HG02981 (cell line): ENCODE results near the gene PTPRN.
"Not testable (repeated sequence)": the region's sequence is repeated elsewhere in the genome, so short reads cannot be mapped to it uniquely, and the experiment has no call there.

Experiments
- ATAC-seq: cut with Tn5 transposase; IDR thresholded peaks from one replicate; pipeline ENCODE4 v1.9.1; 2021; ENCODE audit warnings: mild to moderate bottlenecking, moderate library complexity; ENCODE audit not compliant: unreplicated experiment

The PTPRN gene

DNA sequence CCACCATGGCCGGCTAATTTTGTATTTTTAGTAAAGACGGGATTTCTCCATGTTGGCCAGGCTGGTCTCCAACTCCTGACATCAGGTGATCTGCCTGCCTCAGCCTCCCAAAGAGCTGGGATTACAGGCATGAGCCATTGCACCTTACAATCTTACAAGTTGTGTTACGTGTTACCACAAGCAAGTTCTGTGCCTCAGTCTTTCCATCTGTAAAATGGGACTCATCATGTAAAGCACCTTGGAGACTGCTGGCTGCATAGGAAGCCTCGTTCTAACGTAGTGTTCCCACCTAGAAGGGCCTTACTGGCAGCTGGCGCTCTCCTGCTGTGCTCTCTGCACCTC lies 20.0 kb downstream of the PTPRN start:
- no peak for ATAC-seq

DNA sequence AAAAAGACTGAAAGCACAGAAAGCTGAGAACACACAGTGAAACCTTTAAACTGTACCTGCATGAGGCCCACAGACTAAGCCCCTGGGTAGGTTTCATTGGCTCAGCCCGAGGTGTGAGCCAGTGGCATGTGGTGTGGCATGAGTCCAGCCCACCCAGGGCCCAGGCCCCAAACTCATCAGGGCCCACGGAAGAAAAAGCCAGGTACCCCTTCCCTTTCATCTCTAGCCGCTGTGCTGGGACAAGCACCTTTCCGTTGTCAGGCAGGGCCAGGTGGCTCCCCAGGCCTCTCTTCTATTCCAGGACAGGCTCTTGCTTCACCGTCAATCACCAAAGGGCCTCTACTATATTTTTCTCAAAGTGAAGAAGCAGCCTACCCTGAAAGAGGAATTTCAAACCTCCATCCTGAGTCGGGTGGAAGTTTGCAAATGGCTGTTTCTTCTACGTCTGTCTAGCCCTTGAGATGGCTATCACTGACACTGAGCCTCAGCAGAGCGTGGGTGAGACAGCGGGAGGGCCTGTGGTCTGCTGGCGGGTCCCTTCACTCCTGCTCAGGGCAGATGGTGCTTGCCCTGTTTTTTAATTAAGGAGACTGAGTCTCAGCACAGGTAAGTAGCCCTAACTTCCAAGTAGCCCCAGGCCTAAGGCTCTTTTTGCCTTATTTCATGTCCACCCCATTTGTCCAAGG lies 21.5 kb downstream of the PTPRN start:
- no peak for ATAC-seq

DNA sequence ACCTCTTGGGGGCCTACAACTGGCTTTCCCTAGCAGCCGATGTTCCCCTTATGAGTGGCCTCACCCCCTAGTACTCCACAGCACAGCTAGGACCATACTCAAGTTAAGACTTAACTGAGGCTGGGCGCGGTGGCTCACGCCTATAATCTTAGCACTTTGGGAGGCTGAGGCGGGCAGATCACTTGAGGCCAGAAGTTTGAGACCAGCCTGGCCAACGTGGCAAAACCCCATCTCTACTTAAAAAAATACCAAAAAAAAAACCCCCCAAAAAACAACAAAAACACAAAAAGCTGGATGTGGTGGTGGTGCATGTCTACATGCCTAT lies 22.1 kb downstream of the PTPRN start:
- ATAC-seq, result not testable (repeated sequence)

DNA sequence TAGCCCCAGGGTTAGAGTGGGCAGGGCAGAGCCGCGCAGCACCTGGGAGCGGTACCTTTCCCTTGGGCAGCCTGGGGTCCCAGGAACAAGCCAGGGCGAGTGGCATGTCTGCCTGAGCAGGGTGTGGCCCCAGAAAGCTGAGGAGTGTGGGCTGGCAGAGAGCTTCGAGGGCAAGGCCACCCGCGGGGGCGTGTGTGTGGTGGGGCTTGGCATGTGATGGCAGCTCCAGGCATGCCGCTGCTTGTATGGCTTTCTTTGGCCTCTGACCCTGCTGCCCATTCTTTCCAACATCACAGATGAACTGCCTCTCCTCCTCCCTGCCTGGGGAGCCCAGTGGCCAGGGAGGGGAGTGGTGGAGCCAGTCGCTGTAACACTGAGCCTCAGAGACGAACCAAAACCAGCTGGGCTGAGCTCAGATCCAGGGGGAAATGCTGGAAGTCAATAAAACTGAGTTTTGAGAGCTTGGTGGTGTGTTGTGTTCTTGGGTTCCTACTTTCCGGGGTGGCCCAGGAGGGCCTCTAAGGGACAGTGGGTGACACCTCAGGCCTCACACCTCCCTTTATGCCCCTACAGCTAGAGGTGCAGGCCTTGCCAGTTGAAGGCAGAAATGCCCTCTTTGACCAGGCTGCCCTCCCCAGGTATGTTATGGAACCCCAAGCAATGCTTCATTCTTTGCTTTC lies 22.6 kb downstream of the PTPRN start:
- no peak for ATAC-seq

DNA sequence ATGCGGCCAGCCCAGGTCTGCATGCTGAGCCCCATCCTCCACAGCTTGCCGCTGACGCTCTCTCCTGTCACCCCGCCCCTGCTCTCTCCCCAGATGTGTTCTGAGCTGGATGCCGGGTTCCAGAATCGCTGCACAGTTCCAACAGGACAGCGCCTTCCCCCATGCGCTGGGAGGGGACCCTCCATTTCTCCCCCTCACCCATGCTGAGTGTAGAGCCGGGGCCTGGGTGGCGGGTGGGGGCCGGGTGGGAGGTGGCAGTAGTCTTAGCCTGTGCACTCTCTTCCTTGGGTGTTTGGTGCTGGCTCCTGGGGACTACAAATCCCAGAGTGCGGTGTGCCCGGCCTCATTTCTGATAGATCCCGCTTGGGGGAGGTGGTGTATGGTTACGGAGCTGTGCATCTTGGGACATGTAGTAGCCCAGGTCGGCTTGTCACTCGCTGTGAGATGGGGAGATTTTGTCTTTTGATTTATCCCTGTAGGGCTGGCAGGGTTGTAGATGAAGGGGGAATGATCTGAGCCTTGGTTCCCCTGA lies 23.2 kb downstream of the PTPRN start:
- ATAC-seq, result no peak

- no peak for ATAC-seq
Measured at GRCh38 chr2:219285373-219285735, 23.8 kb downstream of the PTPRN start.

- no peak for ATAC-seq
Measured at GRCh38 chr2:219284501-219285372, 24.5 kb downstream of the PTPRN start.

GRCh38 chr2:219282943-219283581 lies 26.1 kb downstream of the PTPRN start:
- no peak for ATAC-seq

DNA sequence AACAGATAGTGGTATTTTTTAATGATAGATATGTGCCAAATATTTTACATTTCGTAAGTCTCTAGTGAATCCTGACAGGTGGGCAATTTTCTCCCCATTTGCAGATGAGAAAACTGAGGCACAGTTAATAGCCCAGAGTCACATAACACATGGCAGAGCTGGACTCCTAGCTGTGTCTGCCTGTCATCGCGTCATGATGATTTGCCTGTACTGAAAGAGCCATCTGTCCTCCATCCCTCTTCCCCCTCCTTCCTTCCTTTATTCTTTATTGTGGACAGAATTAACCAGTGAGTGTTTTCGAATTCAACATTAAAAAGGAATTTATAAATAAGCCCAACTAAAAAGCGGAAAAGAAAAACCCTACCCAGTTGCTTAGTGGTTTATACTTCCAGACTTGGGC lies 26.8 kb downstream of the PTPRN start:
- ATAC-seq, result no peak

DNA sequence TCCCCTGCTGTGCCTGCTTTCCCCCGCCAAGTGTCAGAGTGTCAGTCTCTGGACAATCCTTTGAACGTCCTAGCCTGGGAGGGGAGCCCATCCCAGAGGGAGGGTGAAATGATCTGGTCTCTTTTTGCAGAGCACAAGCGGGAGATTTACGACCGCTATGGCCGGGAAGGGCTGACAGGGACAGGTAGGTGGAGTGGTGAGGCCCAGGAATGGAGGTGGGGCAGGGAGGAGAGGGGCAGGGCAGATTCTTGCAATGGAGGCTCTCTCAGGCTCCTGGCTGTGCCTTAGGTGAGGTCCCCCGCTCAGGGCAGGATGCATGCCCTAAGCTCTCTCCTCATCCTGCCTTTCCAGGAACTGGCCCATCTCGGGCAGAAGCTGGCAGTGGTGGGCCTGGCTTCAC lies 27.6 kb downstream of the PTPRN start:
- no peak for ATAC-seq

GRCh38 chr2:219280651-219281050 lies 28.6 kb downstream of the PTPRN start:
- ATAC-seq, result no peak

GRCh38 chr2:219279916-219280516 lies 29.2 kb downstream of the PTPRN start:
- ATAC-seq, result no peak

DNA sequence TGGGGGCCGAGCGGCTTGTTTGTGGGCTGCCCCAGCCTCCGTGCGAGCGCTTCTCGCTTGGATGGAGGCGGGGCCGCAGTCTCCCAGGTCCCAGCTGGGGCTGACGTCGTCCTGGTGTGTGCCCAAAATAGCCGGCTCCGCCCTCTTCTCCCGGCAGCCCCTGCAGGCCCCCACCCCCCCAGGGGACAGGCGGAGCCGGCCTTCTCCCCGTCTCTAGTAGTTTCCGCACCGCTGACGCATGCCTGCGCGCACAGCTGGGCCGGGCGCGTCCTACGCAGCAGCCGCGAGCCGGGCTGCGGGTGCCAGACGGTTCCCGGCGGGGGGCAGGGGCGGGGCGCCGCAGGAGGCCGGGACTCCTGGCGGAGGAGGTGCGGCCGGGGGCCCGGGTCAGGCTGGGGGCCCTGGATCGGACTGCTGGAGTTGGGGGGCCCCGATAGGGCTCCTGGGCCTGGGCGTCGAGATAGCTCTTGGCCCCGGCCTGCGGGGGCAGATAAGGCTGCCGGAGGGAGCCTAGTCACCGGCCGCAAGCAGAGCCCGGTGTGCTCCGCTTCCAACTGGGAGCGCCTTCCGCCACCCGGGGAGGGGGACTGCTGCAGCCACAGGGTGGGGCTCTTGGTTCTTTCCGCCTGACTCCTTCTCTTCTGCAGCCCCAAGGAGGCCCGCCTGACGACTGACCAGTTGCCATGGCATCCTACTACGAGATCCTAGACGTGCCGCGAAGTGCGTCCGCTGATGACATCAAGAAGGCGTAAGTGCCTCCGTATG lies 29.9 kb downstream of the PTPRN start, which contains the start of gene DNAJB2:
TSS of gene DNAJB2 (plus strand) at position 216 of the 765 bp plus-strand sequence. CDS start at position 684, 468 bp downstream.
- ATAC-seq, result peak; percentile 81

- no peak for ATAC-seq
Measured at GRCh38 chr2:219278655-219279150, 30.5 kb downstream of the PTPRN start.

GRCh38 chr2:219277703-219278654 lies 31.2 kb downstream of the PTPRN start:
- ATAC-seq, result peak; percentile 12

DNA sequence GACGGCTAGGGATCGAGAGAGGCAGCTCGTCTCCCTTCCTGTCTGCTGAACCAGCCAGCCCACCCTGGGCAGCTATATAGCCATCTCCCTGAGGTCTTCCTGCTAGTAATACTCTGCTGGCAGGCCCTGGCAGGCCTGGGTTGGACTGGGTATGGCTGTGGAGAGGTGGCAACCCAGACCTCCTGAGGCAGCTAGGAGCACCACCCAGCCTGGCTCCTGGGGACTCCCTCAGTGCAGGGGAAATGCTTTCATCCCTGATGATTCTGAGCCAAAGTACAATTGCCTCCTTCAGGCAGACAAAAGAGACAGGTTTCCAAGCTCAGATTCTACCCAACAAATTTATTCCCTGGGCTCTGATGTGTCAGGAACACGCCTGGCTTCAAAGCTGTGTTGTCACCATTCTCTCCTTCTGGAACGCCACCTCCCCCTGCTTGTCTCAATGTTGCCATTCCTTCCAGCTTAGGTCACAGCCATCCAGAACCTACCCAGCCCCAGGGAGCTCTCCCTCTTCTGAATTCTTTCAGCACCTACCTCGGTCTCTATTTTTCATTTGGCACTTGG lies 34.8 kb downstream of the PTPRN start:
- no peak for ATAC-seq

GRCh38 chr2:219273937-219274336 lies 35.3 kb downstream of the PTPRN start:
- no peak for ATAC-seq

- ATAC-seq, result no peak
Measured at GRCh38 chr2:219272995-219273394, 36.2 kb downstream of the PTPRN start.
